ENCODE measurements around the gene GAB2.

- no peak for TF ChIP-seq CTCF (IDR thresholded peaks at IDR 0.05)
- no peak for TF ChIP-seq POLR2A (IDR thresholded peaks at IDR 0.05; ENCODE audit: low read length)
- TF ChIP-seq KDM1A (IDR thresholded peaks at IDR 0.05; ENCODE audit: low read depth) = no peak
- no peak for TF ChIP-seq BHLHE40 (IDR thresholded peaks at IDR 0.05; ENCODE audit: low read depth, low read length)
- no peak for TF ChIP-seq MAFK (IDR thresholded peaks at IDR 0.05; ENCODE audit: partially characterized antibody)
- no peak for TF ChIP-seq EP300 (IDR thresholded peaks at IDR 0.05)
- TF ChIP-seq JUN (IDR thresholded peaks at IDR 0.05) = no peak
- no peak for TF ChIP-seq MYC (IDR thresholded peaks at IDR 0.05; ENCODE audit: borderline replicate concordance, low read length)
- TF ChIP-seq ESRRA (IDR thresholded peaks at IDR 0.05; ENCODE audit: borderline replicate concordance, low read length) = no peak
- no peak for TF ChIP-seq PBX3 (IDR thresholded peaks at IDR 0.05)
- no peak for TF ChIP-seq HMGXB4 (CRISPR knock-in tag; IDR thresholded peaks at IDR 0.05; ENCODE audit: borderline replicate concordance)
- no peak for TF ChIP-seq ZNF302 (CRISPR knock-in tag; IDR thresholded peaks at IDR 0.05)
Measured at GRCh38 chr11:78213526-78214330, 203.9 kb downstream of the GAB2 start.
